GM12865 (cell line): ENCODE measurements around the gene IQGAP3.

Experiments
- DNase-seq: peaks from one replicate; pipeline ENCODE4 v3.0.0; 2010; ENCODE audit warnings: low read depth
- H3K4me3 ChIP-seq: 2 replicates; pipeline ENCODE4 v1.5.1; 2011; ENCODE audit warnings: mild to moderate bottlenecking, low read depth, low read length, control low read depth
- CTCF ChIP-seq: IDR thresholded peaks from 2 replicates; pipeline ENCODE4 v1.5.1; 2011; ENCODE audit warnings: low read length, control low read depth, low read depth, inconsistent platforms; ENCODE audit not compliant: insufficient read depth; ENCODE audit errors: missing control alignments

Gene IQGAP3

DNA sequence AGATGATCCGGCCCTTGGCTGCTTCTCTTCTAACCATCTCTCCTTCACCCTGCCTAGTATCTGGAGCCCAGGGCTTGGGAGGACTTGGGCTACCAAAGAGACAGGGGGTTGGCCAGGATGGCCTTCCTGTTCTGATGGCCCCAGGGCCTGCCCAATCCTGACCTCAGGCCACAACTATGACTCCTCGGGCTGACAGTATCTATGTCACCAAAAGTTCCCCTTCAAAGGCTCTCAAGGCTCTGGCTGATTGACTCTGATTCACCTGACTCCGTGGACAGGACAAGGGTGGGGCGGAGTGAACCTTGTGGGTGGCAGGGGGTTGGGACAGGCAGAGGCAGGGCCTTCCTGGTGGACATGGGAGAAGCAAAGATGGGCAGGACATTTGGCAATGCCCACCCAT is 84.5 kb downstream of the IQGAP3 start:
- TF ChIP-seq CTCF, result no peak
- H3K4me3 ChIP-seq, result peak overlapping the region; percentile 79
- peak; percentile 75 for DNase-seq

DNA sequence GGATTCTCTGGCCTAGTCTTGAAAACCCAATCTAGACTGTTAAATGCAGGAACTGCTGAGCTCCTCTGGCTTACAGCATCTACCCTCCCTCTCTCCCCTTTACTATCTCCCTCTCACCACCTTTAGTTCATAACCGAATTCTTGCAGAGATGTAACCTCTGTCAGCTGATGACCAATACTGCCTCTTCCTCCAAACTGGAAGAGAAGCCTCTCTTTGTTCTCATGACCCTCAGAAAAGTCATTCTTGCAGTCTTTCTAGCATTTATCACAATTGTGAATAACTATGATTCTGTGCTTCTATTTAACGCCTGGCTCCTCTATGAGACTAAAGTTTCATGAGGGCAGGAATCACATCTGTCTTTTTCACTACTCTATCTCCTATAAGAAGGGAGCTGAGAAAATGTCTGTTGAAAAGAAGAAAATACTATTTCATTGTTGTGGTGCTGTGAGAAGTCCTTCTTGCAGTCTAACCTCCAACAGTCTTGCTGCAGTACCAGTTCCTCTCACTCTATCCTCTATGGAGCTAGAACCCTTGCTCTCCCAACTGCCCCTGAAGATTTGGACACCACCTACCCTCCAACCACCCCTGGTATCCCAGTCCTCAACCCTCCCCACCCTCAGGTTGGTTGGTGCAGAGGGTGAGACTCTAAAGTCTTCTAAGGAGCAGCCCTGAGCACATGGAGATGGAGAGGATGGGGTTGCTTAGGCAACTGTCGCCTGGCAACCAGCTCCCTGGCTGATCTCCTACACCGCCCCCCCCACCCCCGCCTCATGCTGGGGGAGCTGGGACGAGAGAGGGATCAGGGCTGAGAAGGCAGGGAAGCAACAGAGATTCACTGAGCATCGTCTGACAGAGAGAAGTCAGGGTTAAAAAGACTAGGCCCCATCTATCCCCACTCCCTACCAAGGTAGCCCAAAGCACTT is 85.7 kb downstream of the IQGAP3 start:
- no peak for TF ChIP-seq CTCF
- H3K4me3 ChIP-seq, result no peak overlapping the region
- no peak for DNase-seq

- DNase-seq, result no peak
- no peak overlapping the region for H3K4me3 ChIP-seq
- no peak for TF ChIP-seq CTCF
Observed at GRCh38 chr1:156485984-156486383, 86.4 kb downstream of the IQGAP3 start.

DNA sequence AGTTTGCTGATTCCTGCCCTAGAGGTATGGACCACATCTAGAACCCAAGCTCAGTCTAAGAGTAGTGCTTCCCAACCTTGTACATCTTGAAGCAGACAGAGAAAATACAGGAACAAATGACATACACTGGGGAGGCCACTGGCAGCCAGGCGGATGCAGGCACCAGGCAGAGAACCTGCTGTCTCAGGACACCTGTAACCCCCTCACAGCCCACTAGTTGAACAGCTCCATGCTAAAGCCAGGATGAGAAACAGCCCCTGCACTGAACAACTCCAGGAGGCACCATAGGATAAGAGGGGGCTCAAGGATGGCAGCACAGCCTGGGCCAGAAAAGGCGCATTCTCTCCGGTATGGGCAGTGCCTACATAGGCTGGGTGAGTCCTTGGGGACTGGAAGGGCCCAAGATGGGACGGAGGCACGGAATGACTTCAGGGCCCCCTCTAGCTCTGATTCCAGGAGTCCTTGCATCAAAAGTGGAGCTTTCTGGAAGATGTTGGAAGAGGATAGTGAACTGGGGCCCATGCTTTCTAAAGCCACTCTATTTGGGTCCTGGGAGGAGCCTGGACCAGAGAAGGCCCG is 87.8 kb downstream of the IQGAP3 start:
- no peak overlapping the region for H3K4me3 ChIP-seq
- no peak for DNase-seq
- no peak for TF ChIP-seq CTCF

DNA sequence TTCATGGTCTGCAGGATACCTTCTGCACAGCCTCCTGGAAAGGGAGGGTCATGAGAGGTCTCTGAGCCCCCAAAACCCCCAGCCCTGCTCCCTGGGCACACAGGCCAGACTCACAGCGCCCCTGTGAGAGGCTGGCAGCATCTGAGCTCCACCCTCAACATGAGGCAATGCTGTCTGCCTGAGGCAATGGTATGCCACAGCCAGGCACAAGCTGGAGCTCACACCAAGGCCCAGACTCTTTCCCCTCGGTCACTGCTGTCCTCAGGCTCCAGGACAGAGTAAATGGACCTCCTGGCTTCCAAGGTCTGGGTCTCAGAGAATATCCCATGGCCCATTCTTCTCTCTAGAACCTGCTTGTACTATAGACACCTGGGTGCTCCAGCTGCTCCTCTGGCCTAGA is 89.0 kb downstream of the IQGAP3 start:
- no peak for DNase-seq
- no peak for TF ChIP-seq CTCF

GRCh38 chr1:156482276-156482675 is 90.1 kb downstream of the IQGAP3 start:
- no peak overlapping the region for H3K4me3 ChIP-seq
- TF ChIP-seq CTCF, result no peak
- no peak for DNase-seq

More for the DNA sequence above, 89.0 kb downstream of the IQGAP3 start:
- no peak overlapping the region for H3K4me3 ChIP-seq
